KOPT-K1 (cell line): Measurements from ENCODE around the gene C2orf92.

Source experiments
- H3K27ac ChIP-seq: fragments of 200-600 bp; sonication (generic); 2 replicates; pipeline ENCODE4 v1.5.1; 2016; ENCODE audit warnings: antibody characterized with exemption, mild to moderate bottlenecking, low read depth, low read length; ENCODE audit not compliant: poor library complexity, severe bottlenecking
- H3K36me3 ChIP-seq: fragments of 200-600 bp; sonication (generic); 2 replicates; pipeline ENCODE4 v1.5.1; 2017; ENCODE audit warnings: antibody characterized with exemption, mild to moderate bottlenecking, low read length, moderate library complexity; ENCODE audit not compliant: insufficient read depth
- H3K9me3 ChIP-seq: fragments of 200-600 bp; sonication (generic); 2 replicates; pipeline ENCODE4 v1.5.1; 2017; ENCODE audit warnings: antibody characterized with exemption, low read length, mild to moderate bottlenecking; ENCODE audit not compliant: insufficient read depth, poor library complexity, severe bottlenecking

The C2orf92 gene

GRCh38 chr2:97734061-97735051, 64.8 kb downstream of the C2orf92 start:
- Histone ChIP-seq H3K36me3 (peaks cover 99% of the 10 kb centered on the region), H3K27ac (no peak overlapping the region), H3K9me3 (peaks cover 10% of the 10 kb centered on the region)

GRCh38 chr2:97735161-97735561, 65.6 kb downstream of the C2orf92 start:
- peaks cover 99% of the 10 kb centered on the region for H3K36me3 ChIP-seq
- H3K27ac ChIP-seq: no peak overlapping the region
- peaks cover 2% of the 10 kb centered on the region for H3K9me3 ChIP-seq

- no peak overlapping the region for H3K27ac ChIP-seq
- H3K9me3 ChIP-seq: no peaks in the 10 kb centered on the region
- peaks cover 99% of the 10 kb centered on the region for H3K36me3 ChIP-seq
Observed at GRCh38 chr2:97736185-97736584, 66.7 kb downstream of the C2orf92 start.

- Histone ChIP-seq H3K27ac (no peak overlapping the region), H3K9me3 (no peaks in the 10 kb centered on the region), H3K36me3 (peaks cover 99% of the 10 kb centered on the region)
Observed at GRCh38 chr2:97736608-97737330, 67.3 kb downstream of the C2orf92 start.

- peaks cover 97% of the 10 kb centered on the region for H3K36me3 ChIP-seq
- no peak overlapping the region for H3K27ac ChIP-seq
- H3K9me3 ChIP-seq: no peaks in the 10 kb centered on the region
Observed at GRCh38 chr2:97737421-97738178, 68.1 kb downstream of the C2orf92 start.

GRCh38 chr2:97738179-97739019, 68.9 kb downstream of the C2orf92 start:
- H3K9me3 ChIP-seq: no peaks in the 10 kb centered on the region
- H3K27ac ChIP-seq: no peak overlapping the region
- peaks cover 89% of the 10 kb centered on the region for H3K36me3 ChIP-seq

DNA sequence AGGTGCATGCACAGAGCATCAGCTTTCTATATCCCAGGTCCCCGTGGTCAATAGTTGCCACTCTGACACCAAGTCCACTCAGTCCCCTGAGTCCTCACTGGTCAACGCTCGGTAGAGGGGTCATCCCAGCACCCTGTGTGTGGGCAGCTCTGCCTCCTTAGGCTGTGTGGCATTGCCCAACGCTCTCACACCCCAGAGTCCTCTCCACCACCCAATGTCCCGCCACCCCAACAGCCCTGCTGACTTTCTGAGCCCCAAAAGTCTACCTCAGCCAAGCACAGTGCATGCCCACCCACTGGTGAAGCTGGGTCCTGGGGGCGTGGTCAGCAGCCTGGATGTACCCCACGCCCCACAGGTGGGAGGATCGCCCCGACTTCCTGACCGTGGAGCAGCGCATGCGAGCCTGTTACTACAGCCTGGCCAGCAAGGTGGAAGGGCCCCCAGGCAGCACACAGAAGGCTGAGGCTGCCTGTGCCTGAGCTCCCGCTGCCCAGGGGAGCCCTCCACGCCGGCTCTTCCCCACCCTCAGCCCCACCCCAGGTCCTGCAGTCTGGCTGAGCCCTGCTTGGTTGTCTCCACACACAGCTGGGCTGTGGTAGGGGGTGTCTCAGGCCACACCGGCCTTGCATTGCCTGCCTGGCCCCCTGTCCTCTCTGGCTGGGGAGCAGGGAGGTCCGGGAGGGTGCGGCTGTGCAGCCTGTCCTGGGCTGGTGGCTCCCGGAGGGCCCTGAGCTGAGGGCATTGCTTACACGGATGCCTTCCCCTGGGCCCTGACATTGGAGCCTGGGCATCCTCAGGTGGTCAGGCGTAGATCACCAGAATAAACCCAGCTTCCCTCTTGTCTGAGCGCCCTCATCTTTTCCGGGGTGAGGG, 69.7 kb downstream of the C2orf92 start:
- H3K36me3 ChIP-seq: peaks cover 88% of the 10 kb centered on the region
- H3K27ac ChIP-seq: no peak overlapping the region
- no peaks in the 10 kb centered on the region for H3K9me3 ChIP-seq

GRCh38 chr2:97739893-97740245, 70.4 kb downstream of the C2orf92 start:
- no peaks in the 10 kb centered on the region for H3K9me3 ChIP-seq
- peaks cover 86% of the 10 kb centered on the region for H3K36me3 ChIP-seq
- H3K27ac ChIP-seq: no peak overlapping the region

DNA sequence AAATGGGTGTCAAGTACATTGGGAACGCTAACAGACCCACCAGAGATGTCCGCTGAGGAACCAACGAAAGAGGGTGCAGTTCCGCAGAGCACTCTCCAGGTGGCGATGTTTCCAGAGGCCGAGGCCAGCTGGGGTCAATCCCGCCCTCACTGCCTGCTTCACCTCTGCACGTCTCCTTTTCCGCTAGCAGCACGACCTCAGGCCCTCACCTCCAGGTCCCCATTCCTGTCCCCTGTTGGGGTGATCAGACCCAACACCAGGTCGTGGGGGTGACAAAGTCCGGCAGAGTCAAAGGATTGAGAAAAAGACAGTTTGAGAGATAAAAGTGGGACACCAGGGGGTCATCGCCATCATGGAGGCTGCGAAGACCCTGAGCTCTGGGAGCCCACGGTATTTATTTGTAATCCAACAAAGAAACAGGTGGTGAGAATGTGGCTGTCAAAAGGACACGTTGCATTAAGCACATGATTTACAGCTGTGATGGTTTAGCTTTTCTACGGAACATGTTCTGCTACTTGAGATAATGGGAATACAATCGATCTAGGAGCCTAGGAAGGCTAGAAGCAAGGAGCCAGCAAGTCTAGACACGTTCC, 71.2 kb downstream of the C2orf92 start:
- no peak overlapping the region for H3K27ac ChIP-seq
- no peaks in the 10 kb centered on the region for H3K9me3 ChIP-seq
- H3K36me3 ChIP-seq: peaks cover 78% of the 10 kb centered on the region

DNA sequence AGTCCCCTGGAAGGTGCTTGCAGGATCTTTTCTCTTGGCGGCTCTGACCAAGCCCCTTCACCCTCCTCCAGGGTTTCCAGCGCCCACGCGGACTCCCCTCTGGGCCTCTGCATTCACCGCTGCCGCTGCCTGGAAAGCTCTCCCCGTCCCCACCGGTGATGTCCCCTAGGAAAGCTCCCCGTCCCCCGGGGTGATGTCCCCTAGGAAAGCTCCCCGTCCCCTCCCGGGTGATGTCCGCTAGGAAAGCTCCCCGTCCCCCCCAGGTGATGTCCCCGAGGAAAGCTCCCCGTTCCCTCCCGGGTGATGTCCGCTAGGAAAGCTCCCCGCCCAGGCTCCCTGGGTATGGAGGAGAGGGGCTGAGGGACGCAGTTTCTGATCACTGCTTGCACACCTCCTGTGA, 71.7 kb downstream of the C2orf92 start:
- Histone ChIP-seq H3K36me3 (peaks cover 73% of the 10 kb centered on the region), H3K27ac (no peak overlapping the region)

GRCh38 chr2:97741686-97742085, 72.2 kb downstream of the C2orf92 start:
- Histone ChIP-seq H3K36me3 (peaks cover 69% of the 10 kb centered on the region), H3K27ac (no peak overlapping the region), H3K9me3 (no peaks in the 10 kb centered on the region)

More for the DNA sequence above, 71.7 kb downstream of the C2orf92 start:
- H3K9me3 ChIP-seq: no peaks in the 10 kb centered on the region

- Histone ChIP-seq H3K9me3 (no peaks in the 10 kb centered on the region), H3K27ac (peak overlapping the region; percentile 43), H3K36me3 (peaks cover 62% of the 10 kb centered on the region)
Observed at GRCh38 chr2:97742381-97742847, 72.9 kb downstream of the C2orf92 start.

GRCh38 chr2:97743913-97744312, 74.4 kb downstream of the C2orf92 start:
- Histone ChIP-seq H3K9me3 (no peaks in the 10 kb centered on the region), H3K27ac (no peak overlapping the region), H3K36me3 (peaks cover 47% of the 10 kb centered on the region)
